GM18868 (cell line): ENCODE results near the gene DDR1.
"Not testable (repeated sequence)": the region's sequence is repeated elsewhere in the genome, so short reads cannot be mapped to it uniquely, and the experiment has no call there.

Experiments
- ATAC-seq: cut with Tn5 transposase; IDR thresholded peaks from one replicate; pipeline ENCODE4 v1.9.1; 2021; ENCODE audit warnings: mild to moderate bottlenecking, moderate library complexity; ENCODE audit not compliant: unreplicated experiment

Gene DDR1

GRCh38 chr6:30914076-30914853 lies 29.9 kb downstream of the DDR1 start, which contains the start of gene VARS2:
TSS of gene VARS2 (plus strand) at chr6:30914238. CDS start at chr6:30914837, 599 bp downstream.
- peak; percentile 73 for ATAC-seq

GRCh38 chr6:30914854-30915590 lies 30.7 kb downstream of the DDR1 start:
- ATAC-seq, result no peak

- ATAC-seq, result no peak
These were observed 31.2 kb downstream of the DDR1 start for GRCh38 chr6:30915591-30915946.

- ATAC-seq, result no peak
These were observed 32.7 kb downstream of the DDR1 start for GRCh38 chr6:30917041-30917440.

DNA sequence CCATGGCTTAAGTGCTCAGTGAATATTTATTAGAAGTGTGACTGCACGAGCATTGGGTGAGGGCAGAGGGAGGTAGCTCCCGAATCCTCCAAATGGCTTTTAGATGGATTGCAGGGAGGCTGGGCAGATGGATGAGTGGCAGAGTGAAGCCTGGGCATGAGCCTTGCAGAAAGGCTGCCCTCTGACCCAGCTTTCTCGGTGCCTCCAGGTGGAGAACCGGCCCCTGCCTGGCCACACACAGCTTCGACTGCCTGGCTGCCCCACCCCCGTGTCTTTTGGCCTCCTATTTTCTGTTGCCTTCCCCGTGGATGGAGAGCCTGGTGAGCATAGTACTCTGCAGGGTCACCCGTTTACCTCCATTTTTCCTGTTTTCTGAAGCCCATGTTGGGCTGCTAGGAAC lies 33.2 kb downstream of the DDR1 start:
- no peak for ATAC-seq

DNA sequence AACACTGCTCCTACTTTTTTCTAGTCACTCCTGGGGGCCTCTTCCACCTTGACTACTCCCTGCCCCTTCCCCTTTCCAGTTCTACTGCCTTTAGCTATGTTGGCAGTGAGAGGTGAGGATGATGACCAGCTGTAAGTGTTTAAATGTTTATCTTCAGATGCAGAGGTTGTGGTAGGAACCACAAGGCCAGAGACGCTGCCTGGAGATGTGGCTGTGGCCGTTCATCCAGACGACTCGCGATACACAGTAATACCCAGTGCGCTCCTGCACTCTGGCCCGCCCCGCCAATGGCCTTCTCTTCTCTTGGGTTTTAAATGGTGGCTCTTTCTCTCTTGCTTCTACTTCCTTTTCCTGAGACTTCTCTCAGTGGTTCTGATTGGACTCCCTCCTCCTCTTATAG lies 34.4 kb downstream of the DDR1 start:
- no peak for ATAC-seq

DNA sequence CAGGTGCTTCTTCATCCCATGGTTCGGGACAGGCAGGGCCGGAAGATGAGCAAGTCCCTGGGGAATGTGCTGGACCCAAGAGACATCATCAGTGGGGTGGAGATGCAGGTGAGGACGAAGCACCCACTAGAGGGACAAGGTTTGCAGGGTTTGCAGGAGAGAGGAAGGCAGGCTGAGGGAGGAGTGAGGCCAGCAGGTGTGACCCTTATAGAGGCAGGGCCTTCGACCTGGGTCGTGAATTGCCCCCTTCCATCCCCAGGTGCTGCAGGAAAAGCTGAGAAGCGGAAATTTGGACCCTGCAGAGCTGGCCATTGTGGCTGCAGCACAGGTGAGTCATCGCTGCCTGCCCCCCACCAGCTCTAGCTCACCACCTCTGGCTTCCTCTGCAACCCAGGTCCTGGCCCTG lies 38.1 kb downstream of the DDR1 start:
- ATAC-seq, result no peak

- ATAC-seq, result not testable (repeated sequence)
These were observed 39.8 kb downstream of the DDR1 start for GRCh38 chr6:30924040-30924627.

- no peak for ATAC-seq
These were observed 42.3 kb downstream of the DDR1 start for GRCh38 chr6:30926644-30927043.

DNA sequence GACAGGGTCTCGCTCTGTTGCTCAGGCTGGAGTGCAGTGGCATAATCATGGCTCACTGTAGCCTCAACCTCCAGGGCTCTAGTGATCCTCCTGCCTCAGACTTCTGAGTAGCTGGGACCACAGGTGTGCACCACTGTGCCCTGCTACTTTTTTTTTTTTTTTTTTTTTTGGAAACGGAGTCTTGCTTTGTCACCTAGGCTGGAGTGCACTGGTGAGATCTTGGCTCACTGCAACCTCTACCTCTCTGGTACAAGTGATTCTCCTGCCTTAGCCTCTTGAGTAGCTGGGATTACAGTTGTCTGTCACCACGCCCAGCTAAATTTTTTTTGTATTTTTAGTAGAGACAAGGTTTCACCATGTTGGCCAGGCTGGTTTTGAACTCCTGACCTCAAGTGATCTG lies 42.8 kb downstream of the DDR1 start:
- ATAC-seq, result not testable (repeated sequence)

DNA sequence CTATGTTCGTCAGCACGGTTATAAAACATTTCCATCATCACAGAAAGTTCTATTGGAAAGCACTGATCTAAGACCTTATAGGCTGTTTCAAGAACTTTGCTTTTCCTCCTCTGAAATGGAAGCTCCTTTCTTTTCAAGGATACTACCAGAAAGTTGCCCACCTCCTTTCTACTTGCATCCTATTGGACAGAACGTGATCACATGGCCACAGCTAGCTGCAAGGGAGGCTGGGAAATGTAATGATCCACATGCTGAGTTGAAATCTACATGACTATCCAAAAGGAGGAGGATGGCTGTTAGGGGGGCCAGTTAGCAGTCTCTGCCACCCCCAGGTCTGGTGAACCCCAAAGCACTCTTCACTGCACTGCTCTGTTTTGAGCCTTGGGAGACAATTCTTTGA lies 44.4 kb downstream of the DDR1 start:
- no peak for ATAC-seq

- ATAC-seq, result no peak
These were observed 46.2 kb downstream of the DDR1 start for GRCh38 chr6:30930506-30930905.

GRCh38 chr6:30931272-30931671 lies 47.0 kb downstream of the DDR1 start:
- no peak for ATAC-seq

GRCh38 chr6:30931969-30932645 lies 47.8 kb downstream of the DDR1 start, which contains the start of gene SFTA2:
TSS of gene SFTA2 (minus strand) at chr6:30932170. CDS start at chr6:30932096, 74 bp downstream.
- ATAC-seq, result no peak

DNA sequence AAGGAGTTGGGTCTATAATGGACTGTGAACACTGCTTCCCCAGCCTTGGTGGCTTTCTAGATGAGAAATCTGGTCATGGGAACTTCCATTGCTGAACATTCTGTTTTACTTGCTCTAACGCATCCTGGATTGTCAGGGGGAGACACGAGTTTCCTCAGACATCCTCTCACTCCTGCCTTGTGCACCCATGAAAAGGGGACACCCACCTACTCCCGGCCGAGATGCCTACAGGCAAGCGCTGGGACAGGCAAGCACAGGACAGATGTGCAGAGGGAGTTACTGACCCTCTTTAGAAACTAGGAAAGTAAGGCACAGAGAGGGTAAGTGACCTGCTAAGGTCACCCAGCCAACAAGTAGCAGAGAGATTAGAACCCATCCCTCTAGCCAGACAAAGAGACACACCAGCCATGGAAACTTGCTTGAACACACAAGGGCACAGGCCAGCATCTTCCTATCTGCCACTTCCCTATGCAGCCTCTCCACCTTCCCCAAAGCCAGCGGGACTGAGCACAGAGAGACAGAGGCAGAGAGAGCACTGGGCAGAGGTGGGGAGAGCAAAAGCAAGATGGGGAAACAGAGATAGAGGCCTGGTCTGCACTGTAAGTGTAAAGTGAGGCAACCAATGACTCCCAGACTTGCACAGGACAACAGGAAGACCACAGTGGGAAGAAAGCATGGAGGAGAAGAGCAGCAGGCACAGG lies 48.5 kb downstream of the DDR1 start:
- no peak for ATAC-seq

DNA sequence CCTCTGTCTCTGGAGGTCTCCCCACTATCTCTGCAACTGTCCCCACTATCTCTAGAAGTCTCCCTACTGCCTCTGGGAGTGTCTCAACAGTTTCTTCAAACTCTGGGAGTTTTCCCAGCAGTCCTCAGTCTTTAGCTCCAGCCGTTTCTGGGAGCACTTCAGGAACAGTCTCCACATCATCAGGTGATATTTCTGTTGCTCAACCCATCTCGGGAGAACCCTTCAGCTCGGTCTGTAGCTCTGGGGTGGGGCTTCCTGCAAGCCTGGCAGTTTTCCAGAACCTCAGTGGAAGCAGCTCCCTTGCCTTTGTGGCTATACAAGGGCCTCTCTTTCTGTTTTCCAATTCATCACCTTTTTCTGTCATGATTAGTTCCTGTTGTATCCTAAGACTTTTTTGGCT lies 50.7 kb downstream of the DDR1 start:
- ATAC-seq, result no peak

DNA sequence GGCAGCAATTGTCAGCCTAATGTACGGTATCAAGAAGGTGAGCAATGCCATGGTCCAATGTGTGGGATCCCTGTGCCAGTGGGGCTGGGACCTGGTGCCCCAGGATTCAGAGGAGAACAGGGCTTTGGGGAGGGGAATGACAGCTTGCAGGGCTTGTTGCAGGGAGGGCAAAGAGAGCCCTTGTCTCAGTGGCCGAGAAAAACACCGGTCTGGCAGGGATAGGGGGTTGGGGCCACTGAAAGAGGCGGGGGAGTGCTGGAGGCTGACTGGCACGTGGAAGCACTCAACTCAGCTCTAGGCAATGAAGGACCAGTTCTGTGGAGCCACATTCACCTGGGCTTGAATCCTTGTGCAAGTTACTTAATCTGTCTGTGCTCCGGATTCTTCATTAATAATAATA lies 52.9 kb downstream of the DDR1 start:
- no peak for ATAC-seq

DNA sequence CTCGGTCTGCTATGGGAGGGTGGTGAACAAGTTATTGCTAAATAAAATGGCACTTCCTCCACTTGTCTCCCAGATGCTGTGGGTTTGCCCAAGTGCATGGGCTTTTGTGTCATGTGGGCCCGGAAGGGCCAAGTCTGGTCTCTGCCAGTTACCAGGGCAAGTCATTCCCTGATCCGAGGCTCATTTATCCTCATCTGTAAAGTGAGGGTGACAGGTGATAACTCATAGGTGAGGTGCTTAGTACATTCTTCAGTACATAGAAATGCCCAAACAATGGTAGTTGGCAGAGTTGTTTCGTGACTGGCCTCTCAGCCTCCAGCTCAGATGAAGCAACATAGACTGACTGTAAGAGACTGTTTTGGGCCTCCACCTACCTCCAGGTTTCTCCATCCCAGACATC lies 54.4 kb downstream of the DDR1 start:
- ATAC-seq, result no peak

GRCh38 chr6:30939473-30939872 lies 55.2 kb downstream of the DDR1 start:
- ATAC-seq, result no peak

- no peak for ATAC-seq
These were observed 56.2 kb downstream of the DDR1 start, which contains the start of gene MUCL3 for GRCh38 chr6:30940361-30940986. TSS of gene MUCL3 (plus strand) at chr6:30940973. CDS start at chr6:30941000, 27 bp downstream.
